SK-N-SH (cell line): ENCODE measurements around the gene CHCHD6.
A peak's percentile ranks its signal among the peaks of the same experiment; 100 is the strongest.

ENCODE experiments used
- CTCF ChIP-seq: fragments of 200-600 bp; sonication (generic); IDR thresholded peaks from 2 replicates; pipeline ENCODE4 v1.6.1; 2017; ENCODE audit warnings: antibody characterized with exemption, mild to moderate bottlenecking, moderate library complexity
- ELF1 ChIP-seq: IDR thresholded peaks from 2 replicates; pipeline ENCODE4 v1.4.0; 2012
- EP300 ChIP-seq, 2 experiments: IDR thresholded peaks; 2 replicates each; pipeline versions ENCODE4 v1.4.0 to v1.6.1; 2012; ENCODE audit warnings: borderline replicate concordance in 1 of 2, low read depth in 1 of 2, low read length in 1 of 2
- EZH2phosphoT487 ChIP-seq: fragments of 200-600 bp; sonication (generic); IDR thresholded peaks from 2 replicates; pipeline ENCODE4 v1.6.1; 2017; ENCODE audit warnings: low read depth, mixed run types, mild to moderate bottlenecking, antibody characterized with exemption, moderate library complexity, borderline replicate concordance
- MEF2A ChIP-seq: IDR thresholded peaks from 2 replicates; pipeline ENCODE4 v1.4.0; 2012; ENCODE audit warnings: low read depth, borderline replicate concordance
- RXRA ChIP-seq: IDR thresholded peaks from 2 replicates; pipeline ENCODE4 v1.4.0; 2012; ENCODE audit warnings: low read depth, mild to moderate bottlenecking, borderline replicate concordance
- SMC3 ChIP-seq: IDR thresholded peaks from 2 replicates; pipeline ENCODE4 v1.6.1; 2012; ENCODE audit warnings: low read depth, low read length, improper control_type of control experiment
- USF1 ChIP-seq: IDR thresholded peaks from 2 replicates; pipeline ENCODE4 v1.4.0; 2012; ENCODE audit warnings: low read depth, borderline replicate concordance
- YY1 ChIP-seq: IDR thresholded peaks from 2 replicates; pipeline ENCODE4 v1.4.0; 2012; ENCODE audit warnings: low read depth, mild to moderate bottlenecking
- ZBTB33 ChIP-seq: IDR thresholded peaks from 2 replicates; pipeline ENCODE4 v1.4.0; 2012; ENCODE audit warnings: low read depth, borderline replicate concordance
- TF ChIP-seq, protein P1 (sequence below): fragments of 150-350 bp; IDR thresholded peaks from 2 replicates; pipeline ENCODE4 v1.6.1; 2016; ENCODE audit warnings: mild to moderate bottlenecking, low read depth, low read length

DNA sequence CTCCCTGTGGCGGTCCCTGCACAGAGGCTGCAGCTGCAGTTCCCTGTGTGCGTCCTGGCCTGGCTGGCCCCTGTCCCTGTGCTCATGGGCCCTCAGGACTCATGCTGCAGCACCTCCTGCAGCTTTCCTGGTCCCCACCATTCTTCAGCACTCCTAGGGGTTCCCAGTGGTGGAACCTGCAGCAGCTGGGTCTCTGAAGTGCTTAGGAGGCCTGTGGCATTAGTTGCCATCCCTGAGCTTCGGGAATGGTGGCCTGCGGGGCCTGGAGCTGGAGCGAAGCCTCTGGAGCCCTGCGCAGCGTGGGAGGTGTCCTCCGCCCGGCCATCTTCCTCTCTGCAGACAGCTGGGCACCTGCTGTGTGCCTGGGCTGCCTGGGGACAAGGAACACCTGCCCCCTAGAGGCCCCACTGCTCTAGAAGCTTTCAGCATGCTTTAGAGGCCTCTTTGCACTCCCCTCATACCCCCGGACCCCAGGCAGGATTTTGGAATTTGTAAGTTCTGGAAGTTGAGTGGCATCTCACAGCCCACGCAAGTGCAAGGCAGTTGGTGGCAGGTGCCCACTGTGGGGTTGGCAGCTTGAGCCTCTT, 292.0 kb downstream of the CHCHD6 start:
- no peak for TF ChIP-seq YY1
- peak; percentile 27 for TF ChIP-seq CTCF
- no peak for TF ChIP-seq ELF1
- no peak for TF ChIP-seq USF1
- TF ChIP-seq RXRA = no peak
- no peak for TF ChIP-seq ZBTB33
- TF ChIP-seq SMC3 = no peak
- TF ChIP-seq MEF2A = no peak
- no peak for TF ChIP-seq EZH2phosphoT487
- TF ChIP-seq, protein P1, sequence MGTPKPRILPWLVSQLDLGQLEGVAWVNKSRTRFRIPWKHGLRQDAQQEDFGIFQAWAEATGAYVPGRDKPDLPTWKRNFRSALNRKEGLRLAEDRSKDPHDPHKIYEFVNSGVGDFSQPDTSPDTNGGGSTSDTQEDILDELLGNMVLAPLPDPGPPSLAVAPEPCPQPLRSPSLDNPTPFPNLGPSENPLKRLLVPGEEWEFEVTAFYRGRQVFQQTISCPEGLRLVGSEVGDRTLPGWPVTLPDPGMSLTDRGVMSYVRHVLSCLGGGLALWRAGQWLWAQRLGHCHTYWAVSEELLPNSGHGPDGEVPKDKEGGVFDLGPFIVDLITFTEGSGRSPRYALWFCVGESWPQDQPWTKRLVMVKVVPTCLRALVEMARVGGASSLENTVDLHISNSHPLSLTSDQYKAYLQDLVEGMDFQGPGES = no peak
- TF ChIP-seq EP300 (IDR thresholded peaks at IDR 0.05; ENCODE audit: borderline replicate concordance in 1 of 2, low read depth in 1 of 2, low read length in 1 of 2) = no peak
